HCT116 (cell line): ENCODE data around the gene ZNF775. TPM values are rescaled to one million over a fixed set of nuclear protein-coding genes. Genes with fewer than 3 reads are reported as not detected.

Source experiments
- ATAC-seq: fragments of 200-7000 bp; cut with Tn5 transposase; 2 replicates; pipeline ENCODE4 v1.9.1; 2020; ENCODE audit warnings: mild to moderate bottlenecking, moderate library complexity
- BruUV-seq: library from RNA; stranded (reverse); fragments of 400-500 nt; replicated peaks from 2 replicates; lab custom pipeline; 2021; lab: Mats Ljungman, UMichigan
- CTCF ChIA-PET: fragments of 300-600 bp; sonication (Branson Sonifier 250); formaldehyde crosslinking; loops from one replicate; lab custom pipeline; 2021; ENCODE audit warnings: antibody characterized with exemption; lab: Charles Lee
- POLR2A ChIA-PET: fragments of 300-600, 350-600 bp; sonication (Branson Sonifier 250); formaldehyde crosslinking; loops from one replicate; lab custom pipeline; 2021; ENCODE audit warnings: antibody characterized with exemption; lab: Charles Lee
- RAD21 ChIA-PET, 2 experiments: fragments of 300-600 bp; sonication (Branson Sonifier 250); formaldehyde crosslinking; loops; one replicate each; lab custom pipeline; 2023; ENCODE audit warnings: low total read pairs in 2 of 2; ENCODE audit not compliant: uncharacterized antibody in 2 of 2, unreplicated experiment in 2 of 2, low non-redundant PET in 1 of 2; lab: Charles Lee
- DNase-seq: peaks from one replicate; pipeline ENCODE4 v3.0.0-alpha.2; 2010; ENCODE audit warnings: low read depth, low spot score
- H2AFZ ChIP-seq: fragments of 200-600 bp; shearing (Covaris generic), sonication (generic); 2 replicates; pipeline ENCODE4 v1.6.1; 2017; ENCODE audit warnings: low read depth, mixed run types, mixed read lengths, antibody characterized with exemption, low read length; ENCODE audit not compliant: poor library complexity, severe bottlenecking
- H3K27ac ChIP-seq: 2 replicates; pipeline ENCODE4 v1.5.1; 2012; ENCODE audit warnings: low read depth, low read length
- H3K27me3 ChIP-seq: fragments of 200-600 bp; sonication (generic); 2 replicates; pipeline ENCODE4 v1.6.1; 2016; ENCODE audit warnings: mixed run types, low read length, mixed read lengths; ENCODE audit not compliant: insufficient read depth
- H3K36me3 ChIP-seq, 2 experiments: fragments of 200-500 bp in 1 of 2; fragments of 200-600 bp in 1 of 2; sonication (Bioruptor generic) in 1 of 2; sonication (generic) in 1 of 2; 2 replicates each; pipeline versions ENCODE4 v1.5.1 to v1.6.1; 2014 to 2016; ENCODE audit warnings: low read length in 2 of 2, inconsistent platforms in 1 of 2, mixed read lengths in 1 of 2, mixed run types in 1 of 2; ENCODE audit not compliant: insufficient read depth in 2 of 2, control insufficient read depth in 1 of 2
- H3K4me1 ChIP-seq, 2 experiments: fragments of 200-600 bp in 1 of 2; sonication (generic) in 1 of 2; 2 replicates each; pipeline versions ENCODE4 v1.5.1 to v1.6.1; 2012 to 2017; ENCODE audit warnings: low read length in 2 of 2, inconsistent platforms in 1 of 2, mild to moderate bottlenecking in 1 of 2, mixed read lengths in 1 of 2, mixed run types in 1 of 2, moderate library complexity in 1 of 2; ENCODE audit not compliant: insufficient read depth in 2 of 2, control insufficient read depth in 1 of 2
- H3K4me2 ChIP-seq: fragments of 200-600 bp; sonication (generic); 2 replicates; pipeline ENCODE4 v1.6.1; 2017; ENCODE audit warnings: mixed run types, low read length, mixed read lengths
- H3K4me3 ChIP-seq, 2 experiments: fragments of 200-600 bp in 1 of 2; sonication (generic) in 1 of 2; replicated peaks in 1 of 2; 2 replicates each; pipeline ENCODE4 v1.5.1; 2011 to 2016; ENCODE audit warnings: low read length in 2 of 2, control low read depth in 1 of 2, low read depth in 1 of 2, mild to moderate bottlenecking in 1 of 2, mixed read lengths in 1 of 2, mixed run types in 1 of 2
- H3K79me2 ChIP-seq: fragments of 200-600 bp; sonication (generic); 2 replicates; pipeline ENCODE4 v1.6.1; 2017; ENCODE audit warnings: mild to moderate bottlenecking, mixed run types, low read length, moderate library complexity, mixed read lengths; ENCODE audit not compliant: insufficient read depth
- H3K9ac ChIP-seq: fragments of 200-600 bp; sonication (generic); 2 replicates; pipeline ENCODE4 v1.6.1; 2016; ENCODE audit warnings: low read length, mixed read lengths
- H3K9me2 ChIP-seq: fragments of 200-600 bp; sonication (generic), shearing (Covaris generic); 2 replicates; pipeline ENCODE4 v1.6.1; 2017; ENCODE audit warnings: mixed run types, mild to moderate bottlenecking, moderate library complexity; ENCODE audit not compliant: insufficient read depth
- H3K9me3 ChIP-seq, 2 experiments: fragments of 200-500 bp in 1 of 2; fragments of 200-600 bp in 1 of 2; sonication (Bioruptor generic) in 1 of 2; sonication (generic) in 1 of 2; 2 replicates each; pipeline ENCODE4 v1.6.1; 2014 to 2017; ENCODE audit warnings: low read length in 2 of 2, mixed read lengths in 2 of 2, inconsistent platforms in 1 of 2, low read depth in 1 of 2, mild to moderate bottlenecking in 1 of 2, mixed run types in 1 of 2, moderate library complexity in 1 of 2; ENCODE audit not compliant: control insufficient read depth in 1 of 2, insufficient read depth in 1 of 2
- H4K20me1 ChIP-seq: fragments of 200-600 bp; sonication (generic), shearing (Covaris generic); 2 replicates; pipeline ENCODE4 v1.6.1; 2017; ENCODE audit warnings: mixed run types, mild to moderate bottlenecking, moderate library complexity; ENCODE audit not compliant: insufficient read depth
- CBX3 ChIP-seq: IDR thresholded peaks from 2 replicates; pipeline ENCODE4 v1.6.1; 2012; ENCODE audit warnings: low read depth
- EGR1 ChIP-seq: IDR thresholded peaks from 2 replicates; pipeline ENCODE4 v1.6.1; 2012; ENCODE audit warnings: low read depth
- ELF1 ChIP-seq: IDR thresholded peaks from 2 replicates; pipeline ENCODE4 v1.6.1; 2012; ENCODE audit warnings: low read depth, borderline replicate concordance
- FOSL1 ChIP-seq: IDR thresholded peaks from 2 replicates; pipeline ENCODE4 v1.6.1; 2012; ENCODE audit warnings: low read depth
- JUND ChIP-seq: IDR thresholded peaks from 2 replicates; pipeline ENCODE4 v1.6.1; 2012
- MAX ChIP-seq: IDR thresholded peaks from 2 replicates; pipeline ENCODE4 v1.6.1; 2012
- POLR2AphosphoS5 ChIP-seq: IDR thresholded peaks from 2 replicates; pipeline ENCODE4 v1.6.1; 2011; ENCODE audit warnings: mild to moderate bottlenecking, low read depth, low read length, moderate library complexity
- SP1 ChIP-seq: IDR thresholded peaks from 2 replicates; pipeline ENCODE4 v1.6.1; 2012; ENCODE audit warnings: low read depth
- TCF7L2 ChIP-seq: IDR thresholded peaks from 2 replicates; pipeline ENCODE4 v1.7.0; 2011; ENCODE audit warnings: borderline replicate concordance, inconsistent platforms; ENCODE audit not compliant: insufficient read depth, insufficient read length; ENCODE audit errors: extremely low read depth
- ZFX ChIP-seq: fragments of 450-650 bp; IDR thresholded peaks from 2 replicates; pipeline ENCODE4 v1.6.1; 2017
- ZNF274 ChIP-seq: fragments of 200-500 bp; sonication (Bioruptor generic); IDR thresholded peaks from 2 replicates; pipeline ENCODE4 v1.6.1; 2014; ENCODE audit warnings: mild to moderate bottlenecking, low read depth, low read length, inconsistent platforms
- intact Hi-C: fragments of 100-400 bp; cut with micrococcal nuclease; formaldehyde crosslinking; loops from 2 replicates; pipeline ENCODE4 v1.10.0; 2022
- total RNA-seq: library from RNA; stranded (reverse); gene quantifications from one replicate; pipeline ENCODE4 v1.2.1, GENCODE V29; 2021; ENCODE audit not compliant: unreplicated experiment
- TF ChIP-seq, protein P1 (sequence below): IDR thresholded peaks from 2 replicates; pipeline ENCODE4 v1.6.1; 2012; ENCODE audit warnings: low read depth
- TF ChIP-seq, protein P2 (sequence below): IDR thresholded peaks from 2 replicates; pipeline ENCODE4 v1.6.1; 2011; ENCODE audit warnings: mild to moderate bottlenecking, low read length, moderate library complexity; ENCODE audit not compliant: insufficient replicate concordance; ENCODE audit errors: extremely low read depth

The ZNF775 gene
- total RNA-seq, 1 experiment from 2014 or later = 4.5 TPM

DNA sequence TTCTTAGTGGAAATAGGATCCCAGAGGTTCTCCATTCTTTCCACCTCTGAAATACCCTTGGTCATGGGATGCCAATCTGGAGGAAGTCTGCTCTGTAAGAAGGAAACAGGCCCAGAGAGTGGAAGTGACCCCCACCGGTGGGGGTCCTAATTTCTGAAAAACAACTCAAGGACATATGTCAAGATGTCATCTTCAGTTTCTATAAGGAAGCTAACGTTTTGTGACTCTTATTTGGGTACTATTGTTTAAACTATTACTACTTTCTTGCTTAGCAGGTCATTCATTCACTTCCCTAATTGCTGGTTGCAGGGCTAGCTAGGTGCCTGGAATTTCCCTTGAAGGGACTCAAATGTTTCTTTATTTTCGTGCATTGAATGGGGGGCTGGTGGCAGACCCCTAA lies 1.9 kb upstream of the ZNF775 start:
- no peaks in the 10 kb centered on the region for H4K20me1 ChIP-seq
- no TSS peak for BruUV-seq
- H3K9me2 ChIP-seq = no peaks in the 10 kb centered on the region
- ChIA-PET RAD21 (interaction anchor here in 1 of 2 experiments (0.6 kb wide), 1 partner anchor 24 kb away, joined by 3 read pairs; no protein-coding TSS in a partner anchor), POLR2A (interaction anchor here (1.9 kb wide), 1 partner anchor 8 kb away, joined by 15 read pairs; the partner anchor contains the start of gene REPIN1), CTCF (no interaction called here)
- ATAC-seq = no peak
- no peak overlapping the region for H3K9ac ChIP-seq
- H3K4me3 ChIP-seq = no peak overlapping the region
- peaks cover 10% of the 10 kb centered on the region; the same call in 1 of the 2 replicates for H3K79me2 ChIP-seq
- H3K36me3 ChIP-seq = peaks cover 8 to 16% of the 10 kb centered on the region in 2 experiments; a peak in 2 of 4 replicates
- no peak overlapping the region for H2AFZ ChIP-seq
- H3K27ac ChIP-seq = no peak overlapping the region
- no peak for DNase-seq
- peaks cover 15 to 24% of the 10 kb centered on the region in 2 experiments for H3K4me1 ChIP-seq
- no peaks in the 10 kb centered on the region for H3K9me3 ChIP-seq
- H3K27me3 ChIP-seq = no peaks in the 10 kb centered on the region
- intact Hi-C loops = no loop called here
- TF ChIP-seq ELF1 (no peak), CBX3 (no peak), POLR2AphosphoS5 (no peak), FOSL1 (no peak), ZFX (no peak), MAX (no peak), ZNF274 (no peak), JUND (no peak), TCF7L2 (no peak), EGR1 (no peak), SP1 (no peak)
- TF ChIP-seq, protein P1, sequence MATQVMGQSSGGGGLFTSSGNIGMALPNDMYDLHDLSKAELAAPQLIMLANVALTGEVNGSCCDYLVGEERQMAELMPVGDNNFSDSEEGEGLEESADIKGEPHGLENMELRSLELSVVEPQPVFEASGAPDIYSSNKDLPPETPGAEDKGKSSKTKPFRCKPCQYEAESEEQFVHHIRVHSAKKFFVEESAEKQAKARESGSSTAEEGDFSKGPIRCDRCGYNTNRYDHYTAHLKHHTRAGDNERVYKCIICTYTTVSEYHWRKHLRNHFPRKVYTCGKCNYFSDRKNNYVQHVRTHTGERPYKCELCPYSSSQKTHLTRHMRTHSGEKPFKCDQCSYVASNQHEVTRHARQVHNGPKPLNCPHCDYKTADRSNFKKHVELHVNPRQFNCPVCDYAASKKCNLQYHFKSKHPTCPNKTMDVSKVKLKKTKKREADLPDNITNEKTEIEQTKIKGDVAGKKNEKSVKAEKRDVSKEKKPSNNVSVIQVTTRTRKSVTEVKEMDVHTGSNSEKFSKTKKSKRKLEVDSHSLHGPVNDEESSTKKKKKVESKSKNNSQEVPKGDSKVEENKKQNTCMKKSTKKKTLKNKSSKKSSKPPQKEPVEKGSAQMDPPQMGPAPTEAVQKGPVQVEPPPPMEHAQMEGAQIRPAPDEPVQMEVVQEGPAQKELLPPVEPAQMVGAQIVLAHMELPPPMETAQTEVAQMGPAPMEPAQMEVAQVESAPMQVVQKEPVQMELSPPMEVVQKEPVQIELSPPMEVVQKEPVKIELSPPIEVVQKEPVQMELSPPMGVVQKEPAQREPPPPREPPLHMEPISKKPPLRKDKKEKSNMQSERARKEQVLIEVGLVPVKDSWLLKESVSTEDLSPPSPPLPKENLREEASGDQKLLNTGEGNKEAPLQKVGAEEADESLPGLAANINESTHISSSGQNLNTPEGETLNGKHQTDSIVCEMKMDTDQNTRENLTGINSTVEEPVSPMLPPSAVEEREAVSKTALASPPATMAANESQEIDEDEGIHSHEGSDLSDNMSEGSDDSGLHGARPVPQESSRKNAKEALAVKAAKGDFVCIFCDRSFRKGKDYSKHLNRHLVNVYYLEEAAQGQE = no peak
- TF ChIP-seq, protein P2, sequence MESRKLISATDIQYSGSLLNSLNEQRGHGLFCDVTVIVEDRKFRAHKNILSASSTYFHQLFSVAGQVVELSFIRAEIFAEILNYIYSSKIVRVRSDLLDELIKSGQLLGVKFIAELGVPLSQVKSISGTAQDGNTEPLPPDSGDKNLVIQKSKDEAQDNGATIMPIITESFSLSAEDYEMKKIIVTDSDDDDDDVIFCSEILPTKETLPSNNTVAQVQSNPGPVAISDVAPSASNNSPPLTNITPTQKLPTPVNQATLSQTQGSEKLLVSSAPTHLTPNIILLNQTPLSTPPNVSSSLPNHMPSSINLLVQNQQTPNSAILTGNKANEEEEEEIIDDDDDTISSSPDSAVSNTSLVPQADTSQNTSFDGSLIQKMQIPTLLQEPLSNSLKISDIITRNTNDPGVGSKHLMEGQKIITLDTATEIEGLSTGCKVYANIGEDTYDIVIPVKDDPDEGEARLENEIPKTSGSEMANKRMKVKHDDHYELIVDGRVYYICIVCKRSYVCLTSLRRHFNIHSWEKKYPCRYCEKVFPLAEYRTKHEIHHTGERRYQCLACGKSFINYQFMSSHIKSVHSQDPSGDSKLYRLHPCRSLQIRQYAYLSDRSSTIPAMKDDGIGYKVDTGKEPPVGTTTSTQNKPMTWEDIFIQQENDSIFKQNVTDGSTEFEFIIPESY = no peak
- H3K4me2 ChIP-seq = no peak overlapping the region
